HEK293 (cell line): ENCODE measurements around the gene TGFB2.

Experiments
- CTCF ChIA-PET: fragments of 350-600 bp; formaldehyde crosslinking; extraction: SDS; loops from one replicate; lab custom pipeline; 2021; ENCODE audit warnings: antibody characterized with exemption; lab: Yijun Ruan, JAX
- POLR2A ChIA-PET: fragments of 300-600 bp; formaldehyde crosslinking; extraction: SDS; loops from one replicate; lab custom pipeline; 2020; ENCODE audit warnings: antibody characterized with exemption, inconsistent platforms; lab: Yijun Ruan, JAX
- H3K27ac ChIP-seq: fragments of 200-500 bp; sonication (Bioruptor generic); 2 replicates; pipeline ENCODE4 v1.5.1; 2014; ENCODE audit warnings: low read depth, low read length, control low read depth, inconsistent platforms; ENCODE audit errors: extremely low read depth
- H3K36me3 ChIP-seq, 2 experiments: fragments of 200-500 bp in 1 of 2; sonication (Bioruptor generic) in 1 of 2; 1 replicate in 1 of 2; 2 replicates in 1 of 2; pipeline ENCODE4 v1.5.1; 2014 to 2017; ENCODE audit warnings: inconsistent platforms in 2 of 2, low read length in 2 of 2; ENCODE audit not compliant: control insufficient read depth in 2 of 2, insufficient read depth in 1 of 2
- H3K4me1 ChIP-seq: fragments of 200-500 bp; sonication (Bioruptor generic); 2 replicates; pipeline ENCODE4 v1.5.1; 2014; ENCODE audit warnings: mild to moderate bottlenecking, low read length, inconsistent platforms; ENCODE audit not compliant: control insufficient read depth, insufficient read depth
- H3K4me3 ChIP-seq: 2 replicates; pipeline ENCODE4 v1.5.1; 2011; ENCODE audit warnings: low read depth, mild to moderate bottlenecking, control low read depth, low read length, moderate library complexity
- H3K9me3 ChIP-seq: fragments of 200-500 bp; sonication (Bioruptor generic); 2 replicates; pipeline ENCODE4 v1.5.1; 2014; ENCODE audit warnings: low read depth, low read length, inconsistent platforms; ENCODE audit not compliant: control insufficient read depth, insufficient read depth
- GFI1B ChIP-seq: fragments of 450-650 bp; formaldehyde crosslinking; IDR thresholded peaks from 2 replicates; pipeline ENCODE4 v1.5.1; 2016; ENCODE audit warnings: missing biosample characterization, missing genetic modification characterization
- KLF1 ChIP-seq: fragments of 450-650 bp; formaldehyde crosslinking; IDR thresholded peaks from 2 replicates; pipeline ENCODE4 v1.5.1; 2016; ENCODE audit warnings: missing biosample characterization, missing genetic modification characterization
- OSR2 ChIP-seq: fragments of 450-650 bp; formaldehyde crosslinking; IDR thresholded peaks from 2 replicates; pipeline ENCODE4 v1.5.1; 2016; ENCODE audit warnings: missing biosample characterization, missing genetic modification characterization
- SCRT1 ChIP-seq: fragments of 450-650 bp; formaldehyde crosslinking; IDR thresholded peaks from 2 replicates; pipeline ENCODE4 v1.5.1; 2016; ENCODE audit warnings: missing biosample characterization, missing genetic modification characterization, borderline replicate concordance
- SCRT2 ChIP-seq: fragments of 450-650 bp; formaldehyde crosslinking; IDR thresholded peaks from 2 replicates; pipeline ENCODE4 v1.5.1; 2016; ENCODE audit warnings: missing biosample characterization, missing genetic modification characterization
- SETDB1 ChIP-seq: IDR thresholded peaks from one replicate; pipeline ENCODE4 v1.6.1; 2017; ENCODE audit warnings: mild to moderate bottlenecking, low read length, moderate library complexity, mixed read lengths; ENCODE audit not compliant: insufficient read length
- SP7 ChIP-seq: fragments of 450-650 bp; formaldehyde crosslinking; IDR thresholded peaks from 2 replicates; pipeline ENCODE4 v1.5.1; 2016; ENCODE audit warnings: missing biosample characterization, missing genetic modification characterization
- TCF7L2 ChIP-seq: IDR thresholded peaks from 2 replicates; pipeline ENCODE4 v1.6.1; 2011; ENCODE audit warnings: low read depth, mild to moderate bottlenecking, inconsistent platforms, low read length, moderate library complexity, borderline replicate concordance
- WT1 ChIP-seq: fragments of 450-650 bp; formaldehyde crosslinking; IDR thresholded peaks from 2 replicates; pipeline ENCODE4 v1.5.1; 2016; ENCODE audit warnings: missing biosample characterization, missing genetic modification characterization
- YY2 ChIP-seq: fragments of 450-650 bp; formaldehyde crosslinking; IDR thresholded peaks from 2 replicates; pipeline ENCODE4 v1.5.1; 2016; ENCODE audit warnings: missing biosample characterization, missing genetic modification characterization
- ZBTB7A ChIP-seq: fragments of 450-650 bp; formaldehyde crosslinking; IDR thresholded peaks from 2 replicates; pipeline ENCODE4 v1.5.1; 2016; ENCODE audit warnings: low read depth, missing biosample characterization, missing genetic modification characterization
- ZNF133 ChIP-seq: fragments of 450-650 bp; formaldehyde crosslinking; IDR thresholded peaks from 2 replicates; pipeline ENCODE4 v1.5.1; 2016; ENCODE audit warnings: missing biosample characterization, missing genetic modification characterization
- ZNF146 ChIP-seq: fragments of 450-650 bp; formaldehyde crosslinking; IDR thresholded peaks from 2 replicates; pipeline ENCODE4 v1.5.1; 2016; ENCODE audit warnings: missing biosample characterization, missing genetic modification characterization
- ZNF19 ChIP-seq: fragments of 450-650 bp; formaldehyde crosslinking; IDR thresholded peaks from 2 replicates; pipeline ENCODE4; 2016; ENCODE audit warnings: missing biosample characterization, missing genetic modification characterization, low read depth
- ZNF211 ChIP-seq: fragments of 450-650 bp; formaldehyde crosslinking; IDR thresholded peaks from 2 replicates; pipeline ENCODE4 v1.5.1; 2016; ENCODE audit warnings: low read depth, missing biosample characterization, missing genetic modification characterization
- ZNF404 ChIP-seq: fragments of 450-650 bp; formaldehyde crosslinking; IDR thresholded peaks from 2 replicates; pipeline ENCODE4 v1.5.1; 2017; ENCODE audit warnings: missing biosample characterization, missing genetic modification characterization
- ZNF423 ChIP-seq: fragments of 450-650 bp; formaldehyde crosslinking; IDR thresholded peaks from 2 replicates; pipeline ENCODE4 v1.5.1; 2016; ENCODE audit warnings: missing biosample characterization, missing genetic modification characterization
- ZNF510 ChIP-seq: fragments of 450-650 bp; formaldehyde crosslinking; IDR thresholded peaks from 2 replicates; pipeline ENCODE4 v1.5.1; 2018; ENCODE audit warnings: mild to moderate bottlenecking, missing genetic modification characterization, missing biosample characterization; ENCODE audit not compliant: insufficient replicate concordance
- ZNF521 ChIP-seq: fragments of 450-650 bp; formaldehyde crosslinking; IDR thresholded peaks from 2 replicates; pipeline ENCODE4 v1.5.1; 2017; ENCODE audit warnings: missing biosample characterization, mild to moderate bottlenecking, missing genetic modification characterization
- ZNF530 ChIP-seq: fragments of 450-650 bp; formaldehyde crosslinking; IDR thresholded peaks from 2 replicates; pipeline ENCODE4 v1.5.1; 2016; ENCODE audit warnings: low read depth, missing biosample characterization, missing genetic modification characterization
- ZNF555 ChIP-seq: fragments of 450-650 bp; formaldehyde crosslinking; conservative IDR thresholded peaks from 2 replicates; pipeline ENCODE4 v1.5.1; 2017; ENCODE audit warnings: missing biosample characterization, mild to moderate bottlenecking, missing genetic modification characterization, inconsistent platforms
- ZNF560 ChIP-seq: fragments of 450-650 bp; formaldehyde crosslinking; IDR thresholded peaks from 2 replicates; pipeline ENCODE4 v1.5.1; 2017; ENCODE audit warnings: missing biosample characterization, missing genetic modification characterization, borderline replicate concordance
- ZNF624 ChIP-seq: fragments of 450-650 bp; formaldehyde crosslinking; IDR thresholded peaks from 2 replicates; pipeline ENCODE4 v1.5.1; 2017; ENCODE audit warnings: missing biosample characterization, missing genetic modification characterization
- ZNF626 ChIP-seq: fragments of 450-650 bp; sonication (Bioruptor Pico); formaldehyde crosslinking; IDR thresholded peaks from 2 replicates; pipeline ENCODE4 v1.5.1; 2018; ENCODE audit warnings: missing biosample characterization, missing genetic modification characterization, inconsistent platforms
- ZNF629 ChIP-seq: fragments of 450-650 bp; formaldehyde crosslinking; IDR thresholded peaks from 2 replicates; pipeline ENCODE4 v1.5.1; 2017; ENCODE audit warnings: missing biosample characterization, missing genetic modification characterization
- ZNF747 ChIP-seq: fragments of 450-650 bp; formaldehyde crosslinking; IDR thresholded peaks from 2 replicates; pipeline ENCODE4 v1.5.1; 2016; ENCODE audit warnings: missing biosample characterization, missing genetic modification characterization
- ZNF776 ChIP-seq: fragments of 450-650 bp; formaldehyde crosslinking; IDR thresholded peaks from 2 replicates; pipeline ENCODE4 v1.5.0; 2017; ENCODE audit warnings: missing biosample characterization, missing genetic modification characterization, borderline replicate concordance
- ZNF791 ChIP-seq: fragments of 450-650 bp; formaldehyde crosslinking; IDR thresholded peaks from 2 replicates; pipeline ENCODE4 v1.5.1; 2016; ENCODE audit warnings: missing biosample characterization, missing genetic modification characterization
- TF ChIP-seq, protein P1 (sequence below): IDR thresholded peaks from 2 replicates; pipeline ENCODE4 v1.6.1; 2011; ENCODE audit warnings: mild to moderate bottlenecking, low read depth, low read length, borderline replicate concordance
- TF ChIP-seq, protein P2 (sequence below): fragments of 450-650 bp; formaldehyde crosslinking; IDR thresholded peaks from 2 replicates; pipeline ENCODE4 v1.5.1; 2016; ENCODE audit warnings: missing biosample characterization, missing genetic modification characterization
- TF ChIP-seq, protein P3 (sequence below): fragments of 450-650 bp; formaldehyde crosslinking; IDR thresholded peaks from 2 replicates; pipeline ENCODE4 v1.5.1; 2016; ENCODE audit warnings: missing biosample characterization, missing genetic modification characterization
- TF ChIP-seq, protein P4 (sequence below): fragments of 450-650 bp; formaldehyde crosslinking; IDR thresholded peaks from 2 replicates; pipeline ENCODE4 v1.5.1; 2016; ENCODE audit warnings: missing biosample characterization, missing genetic modification characterization
- TF ChIP-seq, protein P5 (sequence below): fragments of 450-650 bp; formaldehyde crosslinking; IDR thresholded peaks from 2 replicates; pipeline ENCODE4 v1.5.1; 2016; ENCODE audit warnings: missing biosample characterization, missing genetic modification characterization, borderline replicate concordance

Gene TGFB2

DNA sequence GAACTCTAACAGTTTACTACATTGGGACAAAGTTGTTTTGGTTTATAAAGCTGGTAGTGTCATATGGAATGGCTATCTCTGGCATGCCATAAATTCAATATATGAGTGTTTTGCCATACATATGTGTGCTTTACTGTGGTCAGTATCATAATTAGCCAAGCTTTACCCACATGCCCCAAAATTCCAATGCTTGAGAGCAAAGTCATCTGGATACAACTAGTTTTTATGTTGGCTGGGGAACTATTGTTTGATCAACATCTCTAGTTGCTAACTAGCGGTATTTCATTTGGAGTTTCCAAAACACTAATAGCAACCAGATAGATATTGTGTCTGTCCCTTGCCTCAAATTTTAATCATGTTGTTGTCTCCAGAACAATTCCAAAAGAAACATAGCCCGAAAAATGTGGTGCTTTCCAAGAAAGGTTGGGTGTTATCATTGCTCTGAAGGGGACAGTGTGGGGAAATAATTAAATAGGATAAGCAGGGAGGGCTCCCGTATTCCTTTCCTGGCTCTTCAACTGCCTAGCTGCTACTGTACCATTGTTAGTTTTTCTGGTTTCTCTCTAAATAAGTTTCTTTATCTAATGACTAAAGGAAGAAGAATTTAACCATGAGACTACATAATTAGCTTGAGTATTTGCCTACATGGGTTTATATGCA, 136.1 kb downstream of the TGFB2 start:
- no peaks in the 10 kb centered on the region for H3K36me3 ChIP-seq
- H3K4me3 ChIP-seq, result no peak overlapping the region
- TF ChIP-seq ZNF791 (tag by site-specific recombination) (no peak), TCF7L2 (no peak), WT1 (tag by site-specific recombination) (no peak), ZNF404 (tag by site-specific recombination) (no peak), SCRT1 (tag by site-specific recombination) (no peak), YY2 (tag by site-specific recombination) (no peak), SETDB1 (no peak), GFI1B (tag by site-specific recombination) (no peak), ZNF211 (no peak), OSR2 (tag by site-specific recombination) (no peak), ZNF747 (tag by site-specific recombination) (no peak), ZNF560 (no peak), ZNF776 (tag by site-specific recombination) (no peak), SP7 (tag by site-specific recombination) (no peak), ZNF626 (tag by site-specific recombination) (no peak), ZNF423 (tag by site-specific recombination) (no peak)
- TF ChIP-seq, protein P1, sequence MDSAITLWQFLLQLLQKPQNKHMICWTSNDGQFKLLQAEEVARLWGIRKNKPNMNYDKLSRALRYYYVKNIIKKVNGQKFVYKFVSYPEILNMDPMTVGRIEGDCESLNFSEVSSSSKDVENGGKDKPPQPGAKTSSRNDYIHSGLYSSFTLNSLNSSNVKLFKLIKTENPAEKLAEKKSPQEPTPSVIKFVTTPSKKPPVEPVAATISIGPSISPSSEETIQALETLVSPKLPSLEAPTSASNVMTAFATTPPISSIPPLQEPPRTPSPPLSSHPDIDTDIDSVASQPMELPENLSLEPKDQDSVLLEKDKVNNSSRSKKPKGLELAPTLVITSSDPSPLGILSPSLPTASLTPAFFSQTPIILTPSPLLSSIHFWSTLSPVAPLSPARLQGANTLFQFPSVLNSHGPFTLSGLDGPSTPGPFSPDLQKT, result no peak
- TF ChIP-seq, protein P2, sequence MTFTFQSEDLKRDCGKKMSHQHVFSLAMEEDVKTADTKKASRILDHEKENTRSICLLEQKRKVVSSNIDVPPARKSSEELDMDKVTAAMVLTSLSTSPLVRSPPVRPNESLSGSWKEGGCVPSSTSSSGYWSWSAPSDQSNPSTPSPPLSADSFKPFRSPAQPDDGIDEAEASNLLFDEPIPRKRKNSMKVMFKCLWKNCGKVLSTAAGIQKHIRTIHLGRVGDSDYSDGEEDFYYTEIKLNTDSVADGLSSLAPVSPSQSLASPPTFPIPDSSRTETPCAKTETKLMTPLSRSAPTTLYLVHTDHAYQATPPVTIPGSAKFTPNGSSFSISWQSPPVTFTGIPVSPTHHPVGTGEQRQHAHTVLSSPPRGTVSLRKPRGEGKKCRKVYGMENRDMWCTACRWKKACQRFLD (tag by site-specific recombination), result no peak
- TF ChIP-seq, protein P3, sequence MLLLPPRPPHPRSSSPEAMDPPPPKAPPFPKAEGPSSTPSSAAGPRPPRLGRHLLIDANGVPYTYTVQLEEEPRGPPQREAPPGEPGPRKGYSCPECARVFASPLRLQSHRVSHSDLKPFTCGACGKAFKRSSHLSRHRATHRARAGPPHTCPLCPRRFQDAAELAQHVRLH (tag by site-specific recombination), result no peak
- TF ChIP-seq, protein P4, sequence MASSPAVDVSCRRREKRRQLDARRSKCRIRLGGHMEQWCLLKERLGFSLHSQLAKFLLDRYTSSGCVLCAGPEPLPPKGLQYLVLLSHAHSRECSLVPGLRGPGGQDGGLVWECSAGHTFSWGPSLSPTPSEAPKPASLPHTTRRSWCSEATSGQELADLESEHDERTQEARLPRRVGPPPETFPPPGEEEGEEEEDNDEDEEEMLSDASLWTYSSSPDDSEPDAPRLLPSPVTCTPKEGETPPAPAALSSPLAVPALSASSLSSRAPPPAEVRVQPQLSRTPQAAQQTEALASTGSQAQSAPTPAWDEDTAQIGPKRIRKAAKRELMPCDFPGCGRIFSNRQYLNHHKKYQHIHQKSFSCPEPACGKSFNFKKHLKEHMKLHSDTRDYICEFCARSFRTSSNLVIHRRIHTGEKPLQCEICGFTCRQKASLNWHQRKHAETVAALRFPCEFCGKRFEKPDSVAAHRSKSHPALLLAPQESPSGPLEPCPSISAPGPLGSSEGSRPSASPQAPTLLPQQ (tag by site-specific recombination), result no peak
- TF ChIP-seq, all 188 proteins: peak for 0
- ChIA-PET CTCF (interaction anchor here (0.8 kb wide), 1 partner anchor 102 kb away, joined by 3 read pairs; no protein-coding TSS in a partner anchor), POLR2A (interaction anchor here (1.1 kb wide), 1 partner anchor 101 kb away, joined by 4 read pairs; no protein-coding TSS in a partner anchor)
- Histone ChIP-seq H3K27ac (no peak overlapping the region), H3K9me3 (no peaks in the 10 kb centered on the region), H3K4me1 (no peaks in the 10 kb centered on the region)

DNA sequence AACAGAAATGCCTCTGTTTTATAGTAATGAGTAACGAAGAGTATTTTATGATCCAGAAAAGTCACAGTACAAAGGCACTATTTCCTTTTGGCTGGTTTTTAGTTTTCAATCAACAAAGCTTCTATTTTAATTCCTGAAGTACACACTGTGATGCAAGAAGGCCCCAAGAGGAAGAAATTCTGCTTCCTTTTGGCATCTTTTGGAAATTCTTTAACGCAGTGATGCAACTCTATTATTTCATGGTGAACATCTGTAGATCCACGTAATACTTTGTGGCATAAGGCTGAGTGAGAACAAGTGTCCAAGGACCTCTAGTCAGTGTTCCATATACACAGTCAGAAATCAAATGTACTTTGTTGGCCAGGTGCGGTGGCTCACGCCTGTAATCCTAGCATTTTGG, 137.5 kb downstream of the TGFB2 start:
- H3K4me1 ChIP-seq, result no peaks in the 10 kb centered on the region
- no peak overlapping the region for H3K4me3 ChIP-seq
- ChIA-PET CTCF (interaction anchor here (0.6 kb wide), 1 partner anchor 38 kb away, joined by 3 read pairs; no protein-coding TSS in a partner anchor), POLR2A (no interaction called here)
- no peak overlapping the region for H3K27ac ChIP-seq
- no peaks in the 10 kb centered on the region for H3K9me3 ChIP-seq
- H3K36me3 ChIP-seq, result no peaks in the 10 kb centered on the region
- TF ChIP-seq, protein P5, sequence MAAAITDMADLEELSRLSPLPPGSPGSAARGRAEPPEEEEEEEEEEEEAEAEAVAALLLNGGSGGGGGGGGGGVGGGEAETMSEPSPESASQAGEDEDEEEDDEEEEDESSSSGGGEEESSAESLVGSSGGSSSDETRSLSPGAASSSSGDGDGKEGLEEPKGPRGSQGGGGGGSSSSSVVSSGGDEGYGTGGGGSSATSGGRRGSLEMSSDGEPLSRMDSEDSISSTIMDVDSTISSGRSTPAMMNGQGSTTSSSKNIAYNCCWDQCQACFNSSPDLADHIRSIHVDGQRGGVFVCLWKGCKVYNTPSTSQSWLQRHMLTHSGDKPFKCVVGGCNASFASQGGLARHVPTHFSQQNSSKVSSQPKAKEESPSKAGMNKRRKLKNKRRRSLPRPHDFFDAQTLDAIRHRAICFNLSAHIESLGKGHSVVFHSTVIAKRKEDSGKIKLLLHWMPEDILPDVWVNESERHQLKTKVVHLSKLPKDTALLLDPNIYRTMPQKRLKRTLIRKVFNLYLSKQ (tag by site-specific recombination), result no peak
- TF ChIP-seq ZNF624 (tag by site-specific recombination) (no peak), ZNF510 (tag by site-specific recombination) (no peak), ZNF530 (tag by site-specific recombination) (no peak), ZBTB7A (tag by site-specific recombination) (no peak), ZNF19 (tag by site-specific recombination) (no peak), KLF1 (tag by site-specific recombination) (no peak), ZNF629 (tag by site-specific recombination) (no peak), ZNF133 (tag by site-specific recombination) (no peak), SCRT2 (tag by site-specific recombination) (no peak), ZNF521 (no peak), YY2 (tag by site-specific recombination) (no peak), ZNF555 (tag by site-specific recombination) (no peak), ZNF146 (tag by site-specific recombination) (no peak)
